Calu3 (cell line): ENCODE data around the gene ARHGAP26. TPM values are rescaled to one million over a fixed set of nuclear protein-coding genes. Genes with fewer than 3 reads are reported as not detected.

Source experiments
- BruUV-seq: library from RNA; stranded (reverse); fragments of 400-500 nt; replicated peaks from 2 replicates; lab custom pipeline; 2021; lab: Mats Ljungman, UMichigan
- CTCF ChIA-PET: fragments of 300-600 bp; sonication (Branson Sonifier 250); formaldehyde crosslinking; loops from one replicate; lab custom pipeline; 2022; ENCODE audit warnings: antibody characterized with exemption; lab: Charles Lee
- DNase-seq: peaks from one replicate; pipeline ENCODE4 v3.0.0; 2022
- H3K27ac Mint-ChIP-seq: one replicate; pipeline ENCODE4 v1.8.0; 2022; ENCODE audit warnings: mixed read lengths; ENCODE audit not compliant: unreplicated experiment
- H3K27me3 Mint-ChIP-seq: one replicate; pipeline ENCODE4 v1.8.0; 2022; ENCODE audit warnings: mixed read lengths; ENCODE audit not compliant: unreplicated experiment
- H3K36me3 Mint-ChIP-seq: one replicate; pipeline ENCODE4 v1.8.0; 2022; ENCODE audit warnings: mild to moderate bottlenecking, moderate library complexity, mixed read lengths; ENCODE audit not compliant: insufficient read depth, unreplicated experiment
- H3K4me1 Mint-ChIP-seq: one replicate; pipeline ENCODE4 v1.8.0; 2022; ENCODE audit warnings: mild to moderate bottlenecking, low read depth, mixed read lengths; ENCODE audit not compliant: unreplicated experiment
- H3K4me3 Mint-ChIP-seq: one replicate; pipeline ENCODE4 v1.8.0; 2022; ENCODE audit warnings: mild to moderate bottlenecking, low read depth, moderate library complexity, mixed read lengths; ENCODE audit not compliant: unreplicated experiment
- H3K9me3 Mint-ChIP-seq: one replicate; pipeline ENCODE4 v1.8.0; 2022; ENCODE audit warnings: low read depth, mixed read lengths; ENCODE audit not compliant: unreplicated experiment
- CTCF ChIP-seq: fragments of 200-600 bp; IDR thresholded peaks from one replicate; pipeline ENCODE4 v1.8.0; 2022; ENCODE audit warnings: antibody characterized with exemption; ENCODE audit not compliant: unreplicated experiment
- intact Hi-C: fragments of 100-400 bp; cut with micrococcal nuclease; formaldehyde crosslinking; loops from one replicate; pipeline ENCODE4 v1.10.0; 2022; ENCODE audit not compliant: unreplicated experiment
- total RNA-seq: library from RNA; stranded (reverse); gene quantifications from 2 replicates; pipeline ENCODE4 v1.2.3, GENCODE V29; 2022

ARHGAP26 gene
- total RNA-seq, 1 experiment from 2014 or later = 118 TPM

GRCh38 chr5:142886211-142886610, 116.0 kb downstream of the ARHGAP26 start:
- H3K27me3 Mint-ChIP-seq = no peaks in the 10 kb centered on the region
- no peaks in the 10 kb centered on the region for H3K9me3 Mint-ChIP-seq
- H3K4me3 Mint-ChIP-seq = no peak overlapping the region
- intact Hi-C loops = no loop called here
- peaks cover 28% of the 10 kb centered on the region for H3K4me1 Mint-ChIP-seq
- no peak for TF ChIP-seq CTCF
- no TSS peak for BruUV-seq
- H3K36me3 Mint-ChIP-seq = peaks cover 20% of the 10 kb centered on the region
- CTCF ChIA-PET = interaction anchor here (3.0 kb wide), 1 partner anchor 173 kb away, joined by 8 read pairs; no protein-coding TSS in a partner anchor
- no peak for DNase-seq
- H3K27ac Mint-ChIP-seq = no peak overlapping the region

GRCh38 chr5:142886956-142887355, 116.8 kb downstream of the ARHGAP26 start:
- CTCF ChIA-PET = interaction anchor here (3.0 kb wide), 1 partner anchor 174 kb away, joined by 8 read pairs; no protein-coding TSS in a partner anchor
- intact Hi-C loops = no loop called here
- Mint-ChIP-seq H3K4me1 (peaks cover 28% of the 10 kb centered on the region), H3K9me3 (no peaks in the 10 kb centered on the region), H3K27ac (no peak overlapping the region), H3K36me3 (peaks cover 12% of the 10 kb centered on the region), H3K4me3 (no peak overlapping the region), H3K27me3 (no peaks in the 10 kb centered on the region)
- BruUV-seq = no TSS peak
- TF ChIP-seq CTCF = no peak
- DNase-seq = no peak

- peak; percentile 46 for DNase-seq
- Mint-ChIP-seq H3K27ac (no peak overlapping the region), H3K4me1 (peaks cover 33% of the 10 kb centered on the region), H3K4me3 (no peak overlapping the region), H3K27me3 (no peaks in the 10 kb centered on the region), H3K9me3 (no peaks in the 10 kb centered on the region), H3K36me3 (peaks cover 8% of the 10 kb centered on the region)
- BruUV-seq = no TSS peak
- TF ChIP-seq CTCF = peak; percentile 52
- CTCF ChIA-PET = interaction anchor here (0.5 to 2.3 kb wide), 25 partner anchors 8 to 676 kb away, joined by 3 to 56 read pairs (median 4); partner anchors contain the start of gene ARHGAP26
- intact Hi-C loops = loop anchor here (1.0 kb wide), 1 partner anchor 171 kb away; no protein-coding TSS in a partner anchor
Measured at GRCh38 chr5:142888469-142889085, 118.4 kb downstream of the ARHGAP26 start.

GRCh38 chr5:142892021-142892420, 121.8 kb downstream of the ARHGAP26 start:
- BruUV-seq = no TSS peak
- Mint-ChIP-seq H3K4me1 (peaks cover 43% of the 10 kb centered on the region), H3K27ac (no peak overlapping the region), H3K4me3 (no peak overlapping the region), H3K9me3 (no peaks in the 10 kb centered on the region), H3K36me3 (peaks cover 4% of the 10 kb centered on the region), H3K27me3 (no peaks in the 10 kb centered on the region)
- DNase-seq = no peak
- CTCF ChIA-PET = interaction anchor here (0.8 to 1.9 kb wide), 4 partner anchors 18 to 179 kb away, joined by 4 to 6 read pairs (median 4); no protein-coding TSS in a partner anchor
- intact Hi-C loops = no loop called here
- no peak for TF ChIP-seq CTCF
